Mesendoderm (in vitro differentiated cells): Measurements from ENCODE around the gene RUNX2.

Source experiments
- DNase-seq: peaks from one replicate; pipeline ENCODE4 v3.0.0; 2013
- H2AK5ac ChIP-seq: 2 replicates; pipeline ENCODE4 v1.6.1; 2013; ENCODE audit warnings: low read length, inconsistent platforms
- H2BK120ac ChIP-seq: 2 replicates; pipeline ENCODE4 v1.6.1; 2013; ENCODE audit warnings: low read depth, mild to moderate bottlenecking, low read length, moderate library complexity, mixed read lengths
- H2BK15ac ChIP-seq: replicated peaks from 2 replicates; pipeline ENCODE4 v1.6.1; 2013; ENCODE audit warnings: low read depth, mild to moderate bottlenecking, moderate library complexity
- H2BK5ac ChIP-seq: 2 replicates; pipeline ENCODE4 v1.6.1; 2013; ENCODE audit warnings: low read length, inconsistent platforms
- H3K18ac ChIP-seq: 2 replicates; pipeline ENCODE4 v1.6.1; 2013; ENCODE audit warnings: mild to moderate bottlenecking, low read length, mixed read lengths
- H3K23ac ChIP-seq: one replicate; pipeline ENCODE4 v1.6.1; 2013; ENCODE audit warnings: low read length
- H3K27ac ChIP-seq: 2 replicates; pipeline ENCODE4 v1.5.1; 2013; ENCODE audit warnings: low read depth, mild to moderate bottlenecking, inconsistent platforms, low read length, moderate library complexity
- H3K27me3 ChIP-seq: 2 replicates; pipeline ENCODE4 v1.6.1; 2013; ENCODE audit warnings: low read length, control low read depth, mild to moderate bottlenecking, inconsistent platforms; ENCODE audit not compliant: insufficient read depth, poor library complexity
- H3K36me3 ChIP-seq: 2 replicates; pipeline ENCODE4 v1.6.1; 2013; ENCODE audit warnings: low read length, inconsistent platforms; ENCODE audit not compliant: control insufficient read depth, insufficient read depth
- H3K4ac ChIP-seq: one replicate; pipeline ENCODE4 v1.6.1; 2013; ENCODE audit warnings: low read depth, mild to moderate bottlenecking, low read length, moderate library complexity
- H3K4me1 ChIP-seq: 2 replicates; pipeline ENCODE4 v1.6.1; 2013; ENCODE audit warnings: low read depth, low read length, inconsistent platforms; ENCODE audit not compliant: control insufficient read depth
- H3K4me2 ChIP-seq: 2 replicates; pipeline ENCODE4 v1.6.1; 2013; ENCODE audit warnings: low read length
- H3K4me3 ChIP-seq: 2 replicates; pipeline ENCODE4 v1.5.1; 2013; ENCODE audit warnings: mild to moderate bottlenecking, low read length
- H3K56ac ChIP-seq: one replicate; pipeline ENCODE4 v1.6.1; 2013; ENCODE audit warnings: low read length
- H3K79me1 ChIP-seq: 2 replicates; pipeline ENCODE4 v1.6.1; 2013; ENCODE audit warnings: low read length, inconsistent platforms
- H3K79me2 ChIP-seq: 2 replicates; pipeline ENCODE4 v1.6.1; 2013; ENCODE audit warnings: mild to moderate bottlenecking, low read length; ENCODE audit not compliant: control insufficient read depth, insufficient read depth
- H3K9ac ChIP-seq: 2 replicates; pipeline ENCODE4 v1.6.1; 2013; ENCODE audit warnings: low read length, inconsistent platforms
- H4K5ac ChIP-seq: one replicate; pipeline ENCODE4 v1.6.1; 2013; ENCODE audit warnings: low read length
- H4K8ac ChIP-seq: one replicate; pipeline ENCODE4 v1.6.1; 2013; ENCODE audit warnings: low read depth, mild to moderate bottlenecking, control low read depth, low read length, moderate library complexity
- WGBS: extraction: QIAGEN DNeasy Blood & Tissue Kit; methylation state at CpG from one replicate; pipeline ENCODE4 v1.1.7; 2013; ENCODE audit warnings: low lambda C conversion rate, missing lambda C conversion rate; ENCODE audit not compliant: insufficient coverage; ENCODE audit errors: extremely low coverage; 5-methylcytosine and 5-hydroxymethylcytosine counted together

The RUNX2 gene

DNA sequence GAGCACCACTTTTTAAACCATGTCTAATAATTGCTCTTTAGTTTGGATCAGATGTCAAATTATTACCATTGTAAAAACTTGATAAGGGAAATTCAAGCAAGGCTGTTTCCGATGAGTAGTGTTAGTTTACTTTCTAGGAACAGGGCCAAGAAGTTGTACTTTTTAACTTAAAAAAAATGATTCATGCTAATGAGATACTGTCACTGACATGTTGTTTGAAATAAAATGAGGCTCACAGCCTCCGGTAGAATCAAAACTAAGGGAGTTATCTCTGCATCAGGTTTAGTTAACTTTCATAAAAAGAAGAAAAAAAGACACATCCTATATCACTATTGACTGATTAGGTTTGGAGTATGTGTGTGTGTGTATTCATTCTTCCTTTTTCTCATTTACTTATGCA lies 104.8 kb downstream of the RUNX2 start:
- H3K9ac ChIP-seq: no peak overlapping the region
- H3K79me2 ChIP-seq: no peaks in the 10 kb centered on the region
- H3K56ac ChIP-seq: no peak overlapping the region
- H3K18ac ChIP-seq: no peak overlapping the region
- H3K23ac ChIP-seq: no peak overlapping the region
- no peak overlapping the region for H3K4me3 ChIP-seq
- no peak overlapping the region for H3K4ac ChIP-seq
- no peak overlapping the region for H2BK5ac ChIP-seq
- no peaks in the 10 kb centered on the region for H3K79me1 ChIP-seq
- H3K4me2 ChIP-seq: no peak overlapping the region
- no peak for DNase-seq
- no peak overlapping the region for H4K5ac ChIP-seq
- H2AK5ac ChIP-seq: no peak overlapping the region
- H3K36me3 ChIP-seq: no peaks in the 10 kb centered on the region
- H4K8ac ChIP-seq: no peak overlapping the region
- no peaks in the 10 kb centered on the region for H3K27me3 ChIP-seq
- H3K27ac ChIP-seq: no peak overlapping the region
- no peak overlapping the region for H2BK15ac ChIP-seq
- H3K4me1 ChIP-seq: no peaks in the 10 kb centered on the region
- WGBS: no CpG with 5 or more reads among the region's 2 CpGs
- H2BK120ac ChIP-seq: no peak overlapping the region

DNA sequence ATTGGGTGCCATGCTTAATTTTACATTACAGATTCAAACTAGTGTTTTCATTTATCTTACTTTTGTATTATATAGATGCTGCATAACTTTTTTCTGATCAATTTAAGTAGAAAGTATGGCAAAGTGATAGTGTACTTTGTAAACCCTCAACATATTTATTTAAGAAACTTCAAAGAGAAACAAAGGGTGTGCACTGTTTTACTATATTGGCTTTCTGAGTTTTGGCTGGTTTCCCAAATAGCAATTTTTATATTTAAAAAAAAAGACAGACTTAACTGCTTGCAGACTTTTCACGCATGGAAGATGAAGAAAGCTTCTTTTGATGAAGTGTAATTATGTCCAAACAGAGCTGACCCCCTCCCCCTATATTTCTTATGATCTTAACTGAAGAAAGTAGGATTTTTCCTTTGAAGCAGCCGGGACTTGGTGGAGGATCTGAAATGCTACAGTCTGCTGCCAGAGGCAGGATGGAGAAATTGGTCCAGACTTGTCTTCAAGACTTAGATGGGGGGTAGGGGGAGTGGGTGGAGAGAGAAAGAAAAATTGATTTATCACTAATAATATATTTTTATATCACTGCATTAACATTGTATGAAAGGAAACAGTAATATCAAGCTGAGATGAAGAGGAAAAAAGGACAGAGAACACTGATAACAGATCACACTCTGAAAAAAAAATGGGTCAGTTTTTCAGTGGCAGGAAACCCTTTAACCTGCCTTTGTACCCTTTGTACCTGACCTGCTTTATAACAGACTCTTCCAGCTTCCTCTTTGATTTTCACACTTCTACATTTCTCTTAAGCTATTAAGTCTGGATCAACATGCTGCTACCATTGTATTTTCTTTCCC lies 105.6 kb downstream of the RUNX2 start:
- Histone ChIP-seq H3K9ac (no peak overlapping the region), H2AK5ac (no peak overlapping the region), H3K18ac (no peak overlapping the region), H2BK15ac (no peak overlapping the region), H2BK120ac (no peak overlapping the region), H3K79me1 (no peaks in the 10 kb centered on the region), H4K8ac (no peak overlapping the region), H3K27ac (no peak overlapping the region), H3K4me1 (no peaks in the 10 kb centered on the region), H3K4me2 (no peak overlapping the region), H2BK5ac (no peak overlapping the region), H4K5ac (no peak overlapping the region), H3K36me3 (no peaks in the 10 kb centered on the region), H3K27me3 (no peaks in the 10 kb centered on the region), H3K56ac (no peak overlapping the region), H3K4ac (no peak overlapping the region), H3K4me3 (no peak overlapping the region), H3K23ac (no peak overlapping the region), H3K79me2 (no peaks in the 10 kb centered on the region)
- WGBS: no CpG with 5 or more reads among the region's 2 CpGs
- no peak for DNase-seq

DNA sequence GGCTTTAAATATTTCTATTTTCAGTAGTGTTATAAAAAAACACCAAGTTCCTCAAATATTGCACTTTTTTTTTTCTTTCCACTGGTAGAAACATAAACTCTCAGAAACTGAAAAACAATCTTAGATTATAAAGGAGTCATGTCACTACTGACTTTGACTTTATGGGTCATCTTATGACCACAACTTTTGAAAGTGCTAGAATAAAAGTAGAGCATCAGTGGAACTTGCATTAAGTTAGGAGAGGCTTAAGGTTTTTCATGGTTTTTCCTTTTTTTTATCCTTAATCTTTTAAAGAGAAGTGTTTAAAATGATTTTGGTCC lies 106.2 kb downstream of the RUNX2 start:
- Histone ChIP-seq H3K79me1 (no peaks in the 10 kb centered on the region), H2BK5ac (no peak overlapping the region), H2BK120ac (no peak overlapping the region), H3K36me3 (no peaks in the 10 kb centered on the region), H2AK5ac (no peak overlapping the region), H3K23ac (no peak overlapping the region), H4K5ac (no peak overlapping the region), H3K4me2 (no peak overlapping the region), H3K27ac (no peak overlapping the region), H3K4ac (no peak overlapping the region), H3K56ac (no peak overlapping the region), H3K4me1 (no peaks in the 10 kb centered on the region), H3K79me2 (no peaks in the 10 kb centered on the region), H4K8ac (no peak overlapping the region), H2BK15ac (no peak overlapping the region), H3K4me3 (no peak overlapping the region), H3K27me3 (no peaks in the 10 kb centered on the region), H3K9ac (no peak overlapping the region), H3K18ac (no peak overlapping the region)
- DNase-seq: no peak

DNA sequence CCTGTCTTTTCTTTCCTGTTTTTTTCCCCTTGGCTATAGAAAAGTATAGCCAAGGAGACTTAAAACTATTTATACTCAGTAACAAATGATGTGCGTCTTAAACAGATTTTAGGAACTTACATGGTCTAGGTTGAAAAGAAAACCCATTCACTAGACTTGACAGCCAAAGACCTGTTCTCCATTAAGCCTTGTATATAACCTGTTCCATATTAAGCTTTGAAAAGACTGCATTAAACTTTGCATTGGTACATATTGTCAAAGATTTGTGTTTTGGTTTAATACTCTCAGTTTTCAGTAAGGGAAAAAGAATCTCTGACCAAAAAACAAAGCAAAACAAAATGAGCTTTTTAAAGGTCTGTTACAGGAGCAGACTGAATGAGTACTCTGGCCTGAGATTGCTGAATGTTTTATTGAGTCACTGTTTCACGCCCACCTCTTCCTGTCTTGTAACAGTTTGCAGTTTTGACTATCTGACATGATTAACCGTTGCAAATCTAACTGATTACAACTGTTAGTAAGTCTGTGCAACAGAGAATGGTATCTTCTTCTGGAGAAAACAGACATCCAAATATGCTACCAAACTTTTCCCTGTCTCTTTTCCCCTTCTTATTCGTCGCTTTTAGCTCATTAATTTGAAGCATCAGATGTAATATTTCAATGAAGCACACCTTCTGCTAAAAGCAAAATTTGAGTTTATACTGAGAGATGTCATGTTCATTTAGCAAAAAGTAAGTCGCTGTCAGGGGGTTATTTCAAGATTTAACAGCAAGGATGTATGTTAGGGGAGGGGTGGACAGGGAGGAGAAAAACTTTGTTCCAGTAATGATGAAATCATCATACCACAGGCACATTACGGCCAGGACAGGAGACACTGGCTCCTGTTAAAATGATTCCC lies 108.7 kb downstream of the RUNX2 start:
- Histone ChIP-seq H3K4me3 (no peak overlapping the region), H3K27ac (no peak overlapping the region), H3K79me1 (no peaks in the 10 kb centered on the region), H3K36me3 (no peaks in the 10 kb centered on the region), H3K27me3 (no peaks in the 10 kb centered on the region), H3K4me1 (no peaks in the 10 kb centered on the region), H3K4ac (no peak overlapping the region), H2AK5ac (no peak overlapping the region), H3K18ac (peak overlapping the region; percentile 51), H3K9ac (no peak overlapping the region), H2BK5ac (no peak overlapping the region), H3K23ac (no peak overlapping the region), H4K5ac (no peak overlapping the region), H3K4me2 (no peak overlapping the region), H3K79me2 (no peaks in the 10 kb centered on the region), H2BK120ac (no peak overlapping the region), H2BK15ac (no peak overlapping the region), H3K56ac (no peak overlapping the region), H4K8ac (no peak overlapping the region)
- DNase-seq: peak; percentile 41
- no CpG with 5 or more reads among the region's 7 CpGs for WGBS

DNA sequence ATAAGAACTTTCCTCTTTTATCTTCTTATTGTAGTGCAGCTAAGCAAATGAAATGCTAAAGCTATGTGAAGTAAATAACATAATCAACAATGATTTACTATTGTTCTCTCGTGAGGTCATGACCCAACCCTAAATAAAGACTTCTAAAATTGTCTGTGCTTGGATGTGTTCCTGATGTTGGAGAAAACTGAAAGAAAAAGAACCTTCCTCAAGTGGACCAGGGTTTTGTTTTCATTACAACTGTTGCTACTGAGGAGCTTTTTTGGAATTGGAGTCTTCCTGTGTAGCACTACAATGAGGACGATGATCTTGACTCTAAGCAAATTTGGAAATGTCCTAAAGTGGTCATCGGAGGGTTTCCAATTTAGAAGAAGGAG lies 109.3 kb downstream of the RUNX2 start:
- no peak overlapping the region for H3K4me2 ChIP-seq
- no peaks in the 10 kb centered on the region for H3K36me3 ChIP-seq
- DNase-seq: no peak
- no peaks in the 10 kb centered on the region for H3K27me3 ChIP-seq
- no peak overlapping the region for H2AK5ac ChIP-seq
- no peak overlapping the region for H3K27ac ChIP-seq
- no peak overlapping the region for H2BK5ac ChIP-seq
- H3K4me1 ChIP-seq: no peaks in the 10 kb centered on the region
- H3K23ac ChIP-seq: no peak overlapping the region
- no peak overlapping the region for H3K56ac ChIP-seq
- H4K5ac ChIP-seq: no peak overlapping the region
- H3K79me2 ChIP-seq: no peaks in the 10 kb centered on the region
- no peak overlapping the region for H2BK120ac ChIP-seq
- no peak overlapping the region for H4K8ac ChIP-seq
- H3K79me1 ChIP-seq: no peaks in the 10 kb centered on the region
- H3K9ac ChIP-seq: no peak overlapping the region
- WGBS: no CpG with 5 or more reads among the region's 3 CpGs
- H3K18ac ChIP-seq: no peak overlapping the region
- no peak overlapping the region for H3K4me3 ChIP-seq
- no peak overlapping the region for H2BK15ac ChIP-seq
- no peak overlapping the region for H3K4ac ChIP-seq
